ENCODE results near the gene SURF1.

SURF1 gene

GRCh38 chr9:133361507-133362092, 5.3 kb upstream of the SURF1 start:
- DNase-seq (ENCODE audit: low spot score): no peak

DNA sequence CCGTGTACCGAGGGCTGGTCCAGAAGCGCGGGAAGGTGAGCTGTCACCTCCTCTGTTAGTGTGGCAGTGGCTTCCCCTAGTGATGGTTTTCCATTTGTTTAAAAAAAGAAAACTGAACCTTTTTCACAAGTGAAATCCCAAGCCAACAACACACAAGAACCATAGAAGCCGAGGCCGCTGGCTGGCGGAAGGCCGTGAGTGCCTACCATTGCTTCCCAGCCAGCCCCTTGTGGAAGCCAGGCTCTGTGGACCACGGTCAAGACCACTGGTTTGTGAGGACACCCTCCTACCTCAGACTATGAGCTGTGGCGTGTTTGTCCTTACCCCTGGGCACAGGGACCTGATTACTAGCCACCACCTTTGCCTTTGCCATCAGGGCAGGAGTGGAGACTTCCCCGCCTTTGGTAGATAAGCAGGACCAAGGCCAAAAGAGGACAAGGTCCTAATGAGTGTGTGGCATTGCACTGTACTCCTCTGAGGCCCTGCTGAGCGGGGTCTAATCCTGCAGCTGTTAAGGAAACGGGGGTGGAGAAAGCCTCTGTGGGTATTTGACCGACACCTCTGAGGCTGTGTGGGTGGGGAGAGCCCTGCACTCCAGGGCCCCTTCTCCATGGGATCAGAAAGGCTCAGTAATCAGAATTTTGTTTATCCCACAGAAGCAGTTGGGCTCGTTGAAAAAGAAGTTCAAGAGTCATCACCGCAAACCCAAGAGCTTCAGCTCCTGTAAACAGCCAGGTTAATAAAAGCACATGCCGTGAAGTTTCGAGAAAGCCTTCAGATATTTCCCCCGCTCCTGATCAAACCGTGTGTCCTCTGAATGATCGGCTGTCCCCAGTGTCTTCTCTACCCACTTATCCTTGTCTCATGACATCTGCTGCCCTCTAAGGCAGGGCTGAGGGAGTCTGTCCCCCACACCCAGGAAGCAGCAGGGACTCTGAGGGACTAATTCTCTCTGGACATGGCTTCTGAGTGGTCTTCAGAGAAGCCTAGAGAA, 4.4 kb upstream of the SURF1 start:
- no peak for DNase-seq (ENCODE audit: low spot score)

DNA sequence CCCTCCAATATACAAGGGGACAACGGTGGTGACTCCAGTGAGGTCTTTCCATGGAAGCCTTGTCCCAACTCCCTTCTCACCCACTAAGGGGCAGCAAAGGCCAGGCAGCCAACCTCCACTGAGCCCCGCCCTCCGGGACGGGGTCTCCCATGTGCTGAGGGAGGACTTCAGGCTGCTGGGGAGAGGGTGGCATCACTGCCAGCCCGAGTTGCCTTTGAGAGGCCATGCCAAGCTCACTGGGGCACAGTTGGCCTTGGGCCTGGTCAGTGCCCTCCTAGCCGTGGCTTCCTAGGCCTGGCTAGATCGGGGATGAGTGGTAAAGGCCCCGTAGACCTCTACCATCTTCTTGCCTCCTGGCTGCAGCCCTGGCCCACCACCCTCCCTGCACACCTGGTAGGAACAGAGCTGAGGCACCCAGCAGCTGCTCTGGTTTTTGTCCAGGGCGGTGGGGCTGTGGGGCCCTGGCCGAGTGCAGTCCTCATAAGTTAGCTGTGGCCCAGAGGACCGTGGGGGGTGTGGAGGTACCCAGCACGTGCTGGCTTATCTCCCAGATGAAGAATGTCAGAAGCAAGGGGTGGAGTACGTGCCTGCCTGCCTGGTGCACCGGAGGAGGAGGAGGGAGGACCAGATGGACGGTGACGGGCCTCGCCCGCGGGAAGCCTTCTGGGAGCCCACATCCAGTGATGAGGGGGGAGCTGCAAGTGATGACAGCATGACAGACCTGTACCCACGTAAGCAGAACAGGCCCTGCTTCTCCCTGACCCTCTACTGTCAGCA, 3.3 kb upstream of the SURF1 start:
- DNase-seq (ENCODE audit: low spot score): peak; percentile 67

DNA sequence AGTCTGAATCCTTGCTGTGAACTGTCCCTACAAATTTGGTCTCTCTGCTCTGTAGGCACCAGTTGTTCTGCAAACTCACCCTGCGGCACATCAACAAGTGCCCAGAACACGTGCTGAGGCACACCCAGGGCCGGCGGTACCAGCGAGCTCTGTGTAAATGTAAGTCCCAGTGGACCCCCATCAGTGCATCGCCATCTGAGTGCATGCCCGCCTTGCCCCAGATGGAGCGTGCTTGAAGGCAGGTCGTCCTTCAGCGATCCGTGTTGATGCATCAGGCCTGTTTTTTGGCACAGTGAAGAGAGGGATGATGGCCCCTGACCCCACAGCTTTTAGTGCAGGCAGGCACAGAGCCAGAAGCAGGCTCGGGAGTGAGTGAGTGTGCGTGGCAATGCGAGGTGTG, 1.4 kb upstream of the SURF1 start:
- DNase-seq (ENCODE audit: low spot score): no peak

- DNase-seq (ENCODE audit: low spot score): no peak
Observed at GRCh38 chr9:133355881-133356357, 368 bp downstream of the SURF1 start.

DNA sequence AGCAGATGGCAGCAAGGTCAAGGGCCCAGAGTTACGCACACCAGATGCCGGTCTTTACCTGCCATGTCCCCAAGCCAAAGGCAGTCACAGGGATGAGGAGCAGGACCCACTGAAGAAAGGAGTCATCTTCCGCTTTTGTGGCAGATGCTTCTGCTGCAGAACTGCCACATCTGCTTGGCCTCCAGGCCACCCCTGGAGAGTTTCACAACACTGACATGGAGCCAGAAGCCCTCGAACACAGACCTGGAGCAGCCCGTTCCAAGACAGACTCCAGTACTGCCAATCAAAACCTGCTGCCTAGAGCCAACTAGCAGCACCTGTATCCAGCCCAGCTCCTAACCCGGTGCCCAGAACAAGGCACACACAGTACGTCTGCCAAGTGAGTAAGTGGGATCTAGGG, 1.5 kb downstream of the SURF1 start:
- no peak for DNase-seq (ENCODE audit: low spot score)

- no peak for DNase-seq (ENCODE audit: low spot score)
Observed at GRCh38 chr9:133353548-133353947, 2.7 kb downstream of the SURF1 start.

DNA sequence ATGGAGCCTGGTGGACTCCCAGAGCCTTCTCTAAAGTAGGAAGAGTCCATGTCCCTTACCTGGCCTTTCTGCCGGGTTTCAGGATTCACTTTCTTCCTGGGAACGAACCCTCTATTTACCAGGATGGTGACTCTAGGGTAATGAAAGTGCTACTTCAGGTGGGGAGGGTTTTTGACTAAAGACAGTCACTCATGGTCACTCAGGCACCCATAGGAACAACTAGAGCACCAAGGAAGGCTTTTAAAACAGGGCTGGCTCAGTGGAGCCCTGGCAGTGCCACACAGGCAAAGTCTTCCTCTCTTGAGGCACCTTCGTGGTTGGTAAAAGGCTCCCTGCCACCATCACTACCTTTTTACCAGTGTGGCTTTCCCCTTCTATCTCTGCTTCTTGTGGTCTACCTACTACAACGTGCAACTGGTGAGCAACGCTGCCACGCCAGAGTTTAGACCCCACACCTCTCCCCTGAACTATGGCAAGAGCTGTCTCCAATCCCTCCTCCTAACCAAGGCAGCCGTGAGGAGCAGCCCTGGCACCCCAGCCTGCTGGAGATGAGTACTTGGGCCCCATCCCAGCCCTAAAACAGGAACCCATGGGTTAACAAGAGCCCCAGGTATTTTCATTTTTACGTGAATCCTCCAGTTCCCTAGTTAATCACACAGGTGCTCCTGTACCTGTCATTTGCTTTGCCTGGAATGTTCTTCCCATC, 3.5 kb downstream of the SURF1 start:
- no peak for DNase-seq (ENCODE audit: low spot score)

- peak; percentile 74 for DNase-seq (ENCODE audit: low spot score)
Observed at GRCh38 chr9:133351908-133352634, 4.2 kb downstream of the SURF1 start.

- no peak for DNase-seq (ENCODE audit: low spot score)
Observed at GRCh38 chr9:133351526-133351907, 4.8 kb downstream of the SURF1 start.

DNA sequence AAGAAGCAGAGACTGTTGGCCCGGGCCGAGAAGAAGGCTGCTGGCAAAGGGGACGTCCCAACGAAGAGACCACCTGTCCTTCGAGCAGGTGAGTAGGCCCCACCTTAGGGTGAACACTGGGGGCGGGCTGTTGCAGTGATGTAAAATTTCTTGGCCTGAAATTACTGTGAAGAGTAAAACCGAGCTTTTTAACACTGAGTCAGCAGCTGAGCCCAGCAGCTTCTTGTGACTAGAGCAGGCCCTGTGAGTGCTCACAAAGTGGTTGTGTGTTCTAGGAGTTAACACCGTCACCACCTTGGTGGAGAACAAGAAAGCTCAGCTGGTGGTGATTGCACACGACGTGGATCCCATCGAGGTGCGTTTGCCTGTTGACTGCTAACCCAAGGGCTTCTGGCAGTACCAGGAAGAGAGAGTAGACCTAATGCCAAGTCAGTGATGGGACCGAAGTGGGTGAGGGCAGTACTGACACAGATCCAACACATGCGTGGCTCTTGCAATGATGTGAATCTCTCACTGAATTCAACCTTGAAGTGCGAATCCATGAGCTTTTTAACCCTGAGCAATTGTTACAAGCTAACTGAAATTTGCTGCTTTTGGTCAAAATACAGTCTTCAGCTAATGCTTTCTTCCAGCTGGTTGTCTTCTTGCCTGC, 6.2 kb downstream of the SURF1 start:
- no peak for DNase-seq (ENCODE audit: low spot score)

GRCh38 chr9:133348718-133349573, 7.3 kb downstream of the SURF1 start:
- no peak for DNase-seq (ENCODE audit: low spot score)

GRCh38 chr9:133347985-133348717, 8.1 kb downstream of the SURF1 start, which contains the start of the genes MED22 and RPL7A:
MED22 (minus strand) TSS chr9:133348131; CDS start chr9:133346662, 1,469 bp downstream.
RPL7A (plus strand) TSS chr9:133348218; CDS start chr9:133348244, 26 bp downstream.
- DNase-seq (ENCODE audit: low spot score): peak; percentile 93

DNA sequence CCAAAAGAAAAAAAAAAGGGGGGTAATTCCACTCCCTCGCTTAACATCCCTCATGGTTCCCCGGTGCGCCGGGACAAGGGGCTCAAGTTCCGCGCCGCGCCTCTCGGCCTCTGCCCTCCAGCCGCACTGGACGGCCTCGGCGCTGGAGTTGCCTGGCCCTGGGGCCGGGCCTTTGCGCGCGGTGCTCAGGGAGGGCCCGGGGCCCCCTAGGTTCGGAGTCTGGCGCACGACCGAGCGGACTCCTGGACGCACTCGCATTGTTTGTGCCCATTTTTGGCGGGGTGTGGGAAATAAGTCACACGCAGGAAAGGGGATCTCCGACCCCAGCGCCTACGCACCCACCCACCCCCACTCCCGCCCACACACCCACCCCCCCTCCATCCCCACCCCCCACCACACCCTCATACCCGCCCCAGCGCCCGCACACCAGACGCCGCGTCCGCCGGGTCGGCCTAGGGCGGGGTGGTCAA, 8.7 kb downstream of the SURF1 start:
- DNase-seq (ENCODE audit: low spot score): no peak

GRCh38 chr9:133346021-133346785, 10.1 kb downstream of the SURF1 start:
- DNase-seq (ENCODE audit: low spot score): no peak

DNA sequence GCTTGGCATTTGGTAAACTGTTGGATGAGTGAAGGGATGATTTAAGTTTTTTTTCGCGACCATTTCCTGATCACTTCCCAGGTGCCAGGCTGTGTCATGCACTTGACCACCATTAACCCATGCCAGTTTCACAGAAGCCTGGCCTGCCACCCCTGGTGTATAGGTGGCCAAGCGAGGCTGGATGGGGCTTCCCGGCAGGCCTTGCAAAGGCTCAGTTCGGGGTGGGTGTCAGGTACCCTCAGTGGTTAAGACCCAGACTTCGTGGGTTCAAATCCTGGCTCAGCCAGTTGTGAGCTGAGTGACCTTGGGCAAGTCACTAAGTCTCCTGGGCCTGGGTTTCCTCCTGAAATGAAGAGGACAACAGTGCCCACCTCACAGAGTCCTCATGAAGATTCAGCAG, 10.7 kb downstream of the SURF1 start:
- DNase-seq (ENCODE audit: low spot score): no peak

- DNase-seq (ENCODE audit: low spot score): no peak
Observed at GRCh38 chr9:133344979-133345378, 11.3 kb downstream of the SURF1 start.

GRCh38 chr9:133344071-133344470, 12.2 kb downstream of the SURF1 start:
- DNase-seq (ENCODE audit: low spot score): no peak
